Measurements from ENCODE around the gene NRG3.

The NRG3 gene

GRCh38 chr10:82738592-82738991 lies 863.6 kb downstream of the NRG3 start:
- no peak for DNase-seq
- Histone ChIP-seq H3K4me1 (no peaks in the 10 kb centered on the region), H3K9me3 (no peaks in the 10 kb centered on the region), H3K36me3 (no peaks in the 10 kb centered on the region; the same call in 1 of the 2 replicates), H3K27me3 (no peaks in the 10 kb centered on the region), H3K4me3 (ENCODE audit: low read depth, low read length) (no peak overlapping the region)
- no peak for TF ChIP-seq CTCF (IDR thresholded peaks at IDR 0.05; ENCODE audit: low read depth, low read length)

- no peak for DNase-seq
- H3K27me3 ChIP-seq: no peaks in the 10 kb centered on the region
- no peaks in the 10 kb centered on the region for H3K9me3 ChIP-seq
- peaks cover 3% of the 10 kb centered on the region; the same call in 1 of the 2 replicates for H3K4me1 ChIP-seq
- TF ChIP-seq CTCF (IDR thresholded peaks at IDR 0.05; ENCODE audit: low read depth, low read length): no peak
- H3K36me3 ChIP-seq: no peaks in the 10 kb centered on the region; the same call in 1 of the 2 replicates
- H3K4me3 ChIP-seq (ENCODE audit: low read depth, low read length): no peak overlapping the region
Observed at GRCh38 chr10:82742478-82742877, 867.5 kb downstream of the NRG3 start.

GRCh38 chr10:82742898-82743297 lies 867.9 kb downstream of the NRG3 start:
- TF ChIP-seq CTCF (IDR thresholded peaks at IDR 0.05; ENCODE audit: low read depth, low read length): no peak
- no peaks in the 10 kb centered on the region; the same call in 1 of the 2 replicates for H3K36me3 ChIP-seq
- H3K27me3 ChIP-seq: no peaks in the 10 kb centered on the region
- peaks cover 3% of the 10 kb centered on the region; the same call in 1 of the 2 replicates for H3K4me1 ChIP-seq
- DNase-seq: no peak
- no peaks in the 10 kb centered on the region for H3K9me3 ChIP-seq
- no peak overlapping the region for H3K4me3 ChIP-seq (ENCODE audit: low read depth, low read length)

GRCh38 chr10:82750538-82750937 lies 875.5 kb downstream of the NRG3 start:
- no peak for DNase-seq
- Histone ChIP-seq H3K4me1 (no peaks in the 10 kb centered on the region), H3K9me3 (no peaks in the 10 kb centered on the region), H3K36me3 (no peaks in the 10 kb centered on the region), H3K4me3 (ENCODE audit: low read depth, low read length) (no peak overlapping the region), H3K27me3 (no peaks in the 10 kb centered on the region)
- no peak for TF ChIP-seq CTCF (IDR thresholded peaks at IDR 0.05; ENCODE audit: low read depth, low read length)

- Histone ChIP-seq H3K36me3 (no peaks in the 10 kb centered on the region), H3K4me3 (ENCODE audit: low read depth, low read length) (no peak overlapping the region), H3K27me3 (no peaks in the 10 kb centered on the region), H3K9me3 (no peaks in the 10 kb centered on the region), H3K4me1 (peaks cover 12% of the 10 kb centered on the region)
- TF ChIP-seq CTCF (IDR thresholded peaks at IDR 0.05; ENCODE audit: low read depth, low read length): no peak
- DNase-seq: no peak
Observed at GRCh38 chr10:82757397-82757796, 882.4 kb downstream of the NRG3 start.

GRCh38 chr10:82757901-82758300 lies 882.9 kb downstream of the NRG3 start:
- no peak for TF ChIP-seq CTCF (IDR thresholded peaks at IDR 0.05; ENCODE audit: low read depth, low read length)
- H3K4me3 ChIP-seq (ENCODE audit: low read depth, low read length): no peak overlapping the region
- H3K27me3 ChIP-seq: no peaks in the 10 kb centered on the region
- H3K36me3 ChIP-seq: no peaks in the 10 kb centered on the region
- H3K9me3 ChIP-seq: no peaks in the 10 kb centered on the region
- peaks cover 12% of the 10 kb centered on the region for H3K4me1 ChIP-seq
- DNase-seq: no peak

All from BE2C (cell line).